ENCODE measurements around the gene HMGXB3.

Gene HMGXB3

DNA sequence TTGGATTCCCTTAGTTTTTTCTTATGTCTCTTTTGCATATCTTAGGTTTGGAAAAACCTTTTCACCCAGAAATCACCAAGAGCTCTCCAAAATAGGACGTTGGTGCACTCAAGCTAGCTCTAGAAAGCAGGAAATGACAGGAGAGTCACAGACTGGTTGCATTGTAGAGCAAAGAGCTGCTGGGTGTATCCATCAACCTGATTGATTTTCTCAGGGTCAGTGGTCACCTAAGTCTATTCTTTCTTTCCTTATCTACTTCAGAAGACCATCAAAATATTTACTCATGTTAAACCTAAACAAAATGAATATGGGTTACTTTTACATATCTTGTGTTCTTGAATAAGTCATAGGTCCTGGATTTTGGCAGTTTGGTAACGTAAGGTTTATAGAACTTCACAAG is 25.1 kb upstream of the HMGXB3 start:
- TF ChIP-seq, protein P1, sequence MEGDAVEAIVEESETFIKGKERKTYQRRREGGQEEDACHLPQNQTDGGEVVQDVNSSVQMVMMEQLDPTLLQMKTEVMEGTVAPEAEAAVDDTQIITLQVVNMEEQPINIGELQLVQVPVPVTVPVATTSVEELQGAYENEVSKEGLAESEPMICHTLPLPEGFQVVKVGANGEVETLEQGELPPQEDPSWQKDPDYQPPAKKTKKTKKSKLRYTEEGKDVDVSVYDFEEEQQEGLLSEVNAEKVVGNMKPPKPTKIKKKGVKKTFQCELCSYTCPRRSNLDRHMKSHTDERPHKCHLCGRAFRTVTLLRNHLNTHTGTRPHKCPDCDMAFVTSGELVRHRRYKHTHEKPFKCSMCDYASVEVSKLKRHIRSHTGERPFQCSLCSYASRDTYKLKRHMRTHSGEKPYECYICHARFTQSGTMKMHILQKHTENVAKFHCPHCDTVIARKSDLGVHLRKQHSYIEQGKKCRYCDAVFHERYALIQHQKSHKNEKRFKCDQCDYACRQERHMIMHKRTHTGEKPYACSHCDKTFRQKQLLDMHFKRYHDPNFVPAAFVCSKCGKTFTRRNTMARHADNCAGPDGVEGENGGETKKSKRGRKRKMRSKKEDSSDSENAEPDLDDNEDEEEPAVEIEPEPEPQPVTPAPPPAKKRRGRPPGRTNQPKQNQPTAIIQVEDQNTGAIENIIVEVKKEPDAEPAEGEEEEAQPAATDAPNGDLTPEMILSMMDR (IDR thresholded peaks at IDR 0.05): no peak
- Histone ChIP-seq H3K27ac (no peak overlapping the region), H3K9me3 (no peaks in the 10 kb centered on the region), H3K4me1 (ENCODE audit: control insufficient read depth in 1 of 2, insufficient read depth in 1 of 2, low read depth in 1 of 2, low read length in 1 of 2) (no peaks in the 10 kb centered on the region), H3K4me3 (ENCODE audit: low read depth in 1 of 2, low read length in 1 of 2) (no peak overlapping the region), H3K27me3 (no peaks in the 10 kb centered on the region), H3K36me3 (peaks cover 15% of the 10 kb centered on the region)

GRCh38 chr5:149979896-149980295 is 20.6 kb upstream of the HMGXB3 start:
- H3K27ac ChIP-seq: no peak overlapping the region
- TF ChIP-seq, protein P1 (IDR thresholded peaks at IDR 0.05): no peak
- H3K4me1 ChIP-seq (ENCODE audit: control insufficient read depth in 1 of 2, insufficient read depth in 1 of 2, low read depth in 1 of 2, low read length in 1 of 2): no peaks in the 10 kb centered on the region
- H3K36me3 ChIP-seq: peaks cover 29% of the 10 kb centered on the region
- H3K9me3 ChIP-seq: no peaks in the 10 kb centered on the region
- H3K27me3 ChIP-seq: no peaks in the 10 kb centered on the region
- no peak overlapping the region for H3K4me3 ChIP-seq (ENCODE audit: low read depth in 1 of 2, low read length in 1 of 2)

DNA sequence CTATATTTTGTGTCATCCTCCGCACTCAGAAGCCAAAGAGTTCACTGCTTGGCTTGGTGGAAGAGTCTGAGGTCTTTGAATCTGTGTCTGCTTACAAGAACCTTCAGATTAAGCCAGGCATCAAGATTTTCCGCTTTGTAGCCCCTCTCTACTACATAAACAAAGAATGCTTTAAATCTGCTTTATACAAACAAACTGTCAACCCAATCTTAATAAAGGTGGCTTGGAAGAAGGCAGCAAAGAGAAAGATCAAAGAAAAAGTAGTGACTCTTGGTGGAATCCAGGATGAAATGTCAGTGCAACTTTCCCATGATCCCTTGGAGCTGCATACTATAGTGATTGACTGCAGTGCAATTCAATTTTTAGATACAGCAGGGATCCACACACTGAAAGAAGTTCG is 19.3 kb upstream of the HMGXB3 start:
- no peak overlapping the region for H3K27ac ChIP-seq
- H3K36me3 ChIP-seq: peaks cover 29% of the 10 kb centered on the region
- no peak overlapping the region for H3K4me3 ChIP-seq (ENCODE audit: low read depth in 1 of 2, low read length in 1 of 2)
- no peaks in the 10 kb centered on the region for H3K4me1 ChIP-seq (ENCODE audit: control insufficient read depth in 1 of 2, insufficient read depth in 1 of 2, low read depth in 1 of 2, low read length in 1 of 2)
- TF ChIP-seq, protein P1 (IDR thresholded peaks at IDR 0.05): no peak
- no peaks in the 10 kb centered on the region for H3K9me3 ChIP-seq
- H3K27me3 ChIP-seq: no peaks in the 10 kb centered on the region

DNA sequence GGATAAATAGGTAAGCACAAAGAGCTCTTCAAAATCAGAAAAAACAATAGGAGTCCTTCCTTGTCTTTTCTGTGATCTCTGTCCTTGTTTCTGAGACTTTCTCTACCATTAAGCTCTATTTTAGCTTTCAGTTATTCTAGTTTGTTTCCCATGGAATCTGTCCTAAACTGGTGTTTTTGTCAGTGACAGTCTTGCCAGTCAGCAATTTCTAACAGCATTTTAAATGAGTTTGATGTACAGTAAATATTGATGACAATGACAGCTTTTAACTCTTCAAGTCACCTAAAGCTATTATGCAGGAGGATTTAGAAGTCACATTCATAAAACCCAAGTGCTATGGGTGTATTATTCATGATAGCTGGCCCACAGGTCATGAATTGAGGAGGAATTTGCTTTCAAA is 18.0 kb upstream of the HMGXB3 start:
- Histone ChIP-seq H3K27me3 (no peaks in the 10 kb centered on the region), H3K4me1 (ENCODE audit: control insufficient read depth in 1 of 2, insufficient read depth in 1 of 2, low read depth in 1 of 2, low read length in 1 of 2) (no peaks in the 10 kb centered on the region), H3K9me3 (no peaks in the 10 kb centered on the region), H3K4me3 (ENCODE audit: low read depth in 1 of 2, low read length in 1 of 2) (no peak overlapping the region), H3K36me3 (peaks cover 29% of the 10 kb centered on the region), H3K27ac (no peak overlapping the region)
- TF ChIP-seq, protein P1 (IDR thresholded peaks at IDR 0.05): no peak

- TF ChIP-seq, protein P1 (IDR thresholded peaks at IDR 0.05): no peak
- Histone ChIP-seq H3K27ac (no peak overlapping the region), H3K36me3 (no peaks in the 10 kb centered on the region)
Measured at GRCh38 chr5:149988126-149988525, 12.4 kb upstream of the HMGXB3 start.

More at GRCh38 chr5:149988126-149988525, 12.4 kb upstream of the HMGXB3 start:
- no peaks in the 10 kb centered on the region for H3K27me3 ChIP-seq
- no peak overlapping the region for H3K4me3 ChIP-seq (ENCODE audit: low read depth in 1 of 2, low read length in 1 of 2)
- no peaks in the 10 kb centered on the region for H3K4me1 ChIP-seq (ENCODE audit: control insufficient read depth in 1 of 2, insufficient read depth in 1 of 2, low read depth in 1 of 2, low read length in 1 of 2)
- no peaks in the 10 kb centered on the region for H3K9me3 ChIP-seq
